GM12891 (cell line): ENCODE measurements around the gene CHKA.
A peak's percentile ranks its signal among the peaks of the same experiment; 100 is the strongest.

Source experiments
- DNase-seq: peaks from one replicate; pipeline ENCODE4 v3.0.0; 2011; ENCODE audit warnings: low spot score; ENCODE audit not compliant: insufficient read length
- FAIRE-seq: peaks from 2 replicates; lab custom pipeline; 2011; peaks lifted over from hg19 to GRCh38; lab: Jason Lieb, UNC
- PAX5 ChIP-seq: IDR thresholded peaks from 2 replicates; pipeline ENCODE4 v1.6.1; 2011; ENCODE audit warnings: low read length, moderate library complexity, mild to moderate bottlenecking; ENCODE audit not compliant: insufficient read depth, severe bottlenecking
- POLR2A ChIP-seq: IDR thresholded peaks from 2 replicates; pipeline ENCODE4 v1.6.1; 2011; ENCODE audit warnings: low read depth, low read length, control low read depth
- POLR2AphosphoS5 ChIP-seq: IDR thresholded peaks from 2 replicates; pipeline ENCODE4 v1.6.1; 2011; ENCODE audit warnings: low read depth, low read length, control low read depth
- POU2F2 ChIP-seq: IDR thresholded peaks from 2 replicates; pipeline ENCODE4 v1.6.1; 2011; ENCODE audit warnings: low read depth, mild to moderate bottlenecking, control low read depth, low read length, moderate library complexity
- SPI1 ChIP-seq: IDR thresholded peaks from 2 replicates; pipeline ENCODE4 v1.6.1; 2011; ENCODE audit warnings: low read depth, low read length, control low read depth
- TAF1 ChIP-seq: IDR thresholded peaks from 2 replicates; pipeline ENCODE4 v1.6.1; 2011; ENCODE audit warnings: low read depth, low read length, control low read depth

CHKA gene

GRCh38 chr11:68006606-68007166 is 114.5 kb downstream of the CHKA start:
- TF ChIP-seq POU2F2 (no peak), POLR2AphosphoS5 (no peak), SPI1 (no peak), PAX5 (no peak), TAF1 (no peak), POLR2A (no peak)
- FAIRE-seq (no peak), DNase-seq (no peak)

- TF ChIP-seq PAX5: no peak
- FAIRE-seq: no peak
- no peak for DNase-seq
Measured at GRCh38 chr11:68004551-68005335, 116.4 kb downstream of the CHKA start.

GRCh38 chr11:68003846-68004550 is 117.2 kb downstream of the CHKA start, which contains the start of gene UNC93B1:
Gene UNC93B1, minus strand, starts transcription at chr11:68004097. Its CDS starts 54 bp downstream, at chr11:68004043.
- FAIRE-seq: peak; percentile 97
- TF ChIP-seq POLR2A: 0 out of 2 replicates have a peak, but pooled peaks have one; percentile 42
- no peak for TF ChIP-seq POU2F2
- no peak for TF ChIP-seq PAX5
- peak; percentile 51; the same call in 1 of the 2 replicates for TF ChIP-seq POLR2AphosphoS5
- TF ChIP-seq SPI1: peak; percentile 76
- no peak for TF ChIP-seq TAF1
- peak; percentile 91 for DNase-seq

GRCh38 chr11:68002938-68003845 is 118.0 kb downstream of the CHKA start:
- TF ChIP-seq TAF1 (no peak), POU2F2 (no peak), POLR2AphosphoS5 (no peak), PAX5 (no peak), POLR2A (no peak), SPI1 (peak; percentile 85)
- FAIRE-seq (peak; percentile 97), DNase-seq (no peak)
